OCI-LY7 (cell line): Measurements from ENCODE around the gene TFB1M. TPM values are rescaled to one million over a fixed set of nuclear protein-coding genes. Genes with fewer than 3 reads are reported as not detected.

Experiments
- BruUV-seq: library from RNA; stranded (reverse); fragments of 400-500 nt; replicated peaks from 2 replicates; lab custom pipeline; 2021; lab: Mats Ljungman, UMichigan
- CTCF ChIA-PET: fragments of 300-600 bp; sonication (Branson Sonifier 250); formaldehyde crosslinking; loops from one replicate; lab custom pipeline; 2022; ENCODE audit warnings: antibody characterized with exemption; ENCODE audit not compliant: unreplicated experiment; lab: Charles Lee
- POLR2A ChIA-PET: fragments of 300-600 bp; sonication (Branson Sonifier 250); formaldehyde crosslinking; loops from one replicate; lab custom pipeline; 2022; ENCODE audit warnings: antibody characterized with exemption; lab: Charles Lee
- DNase-seq: peaks from one replicate; pipeline ENCODE4 v3.0.0-alpha.2; 2015; ENCODE audit warnings: low spot score
- H2AFZ ChIP-seq: fragments of 200-600 bp; sonication (generic), shearing (Covaris generic); 2 replicates; pipeline ENCODE4 v1.6.1; 2014; ENCODE audit warnings: mild to moderate bottlenecking, antibody characterized with exemption, low read length, moderate library complexity
- H3K27ac ChIP-seq: fragments of 200-600 bp; sonication (generic); 2 replicates; pipeline ENCODE4 v1.5.1; 2014; ENCODE audit warnings: mixed run types, low read depth, mild to moderate bottlenecking, moderate library complexity, low read length, inconsistent platforms; ENCODE audit not compliant: poor library complexity, severe bottlenecking
- H3K36me3 ChIP-seq: fragments of 200-600 bp; sonication (generic); 2 replicates; pipeline ENCODE4 v1.6.1; 2014; ENCODE audit warnings: mild to moderate bottlenecking, antibody characterized with exemption, low read length, moderate library complexity, mixed read lengths; ENCODE audit not compliant: insufficient read depth
- H3K4me1 ChIP-seq: fragments of 200-600 bp; sonication (generic); 2 replicates; pipeline ENCODE4 v1.5.1; 2014; ENCODE audit warnings: mild to moderate bottlenecking, low read length; ENCODE audit not compliant: insufficient read depth, poor library complexity, severe bottlenecking
- H3K4me2 ChIP-seq: fragments of 200-600 bp; sonication (generic); 2 replicates; pipeline ENCODE4 v1.6.1; 2014; ENCODE audit warnings: mild to moderate bottlenecking, low read length
- H3K4me3 ChIP-seq: fragments of 200-600 bp; sonication (generic); 2 replicates; pipeline ENCODE4 v1.5.1; 2014; ENCODE audit warnings: mild to moderate bottlenecking, low read depth, low read length; ENCODE audit not compliant: poor library complexity, severe bottlenecking
- H3K79me2 ChIP-seq: fragments of 200-600 bp; sonication (generic); 2 replicates; pipeline ENCODE4 v1.6.1; 2016; ENCODE audit warnings: low read depth, mild to moderate bottlenecking, low read length, moderate library complexity, mixed read lengths; ENCODE audit not compliant: insufficient read depth
- H3K9me2 ChIP-seq: fragments of 200-600 bp; sonication (generic); 2 replicates; pipeline ENCODE4 v1.6.1; 2016; ENCODE audit warnings: mild to moderate bottlenecking, low read length, mixed read lengths; ENCODE audit not compliant: insufficient read depth
- H3K9me3 ChIP-seq: fragments of 200-600 bp; sonication (generic); 2 replicates; pipeline ENCODE4 v1.6.1; 2014; ENCODE audit warnings: mild to moderate bottlenecking, mixed run types, low read length, mixed read lengths
- H4K20me1 ChIP-seq: fragments of 200-600 bp; sonication (generic); 2 replicates; pipeline ENCODE4 v1.6.1; 2014; ENCODE audit warnings: mild to moderate bottlenecking, antibody characterized with exemption, low read length, moderate library complexity, mixed read lengths; ENCODE audit not compliant: insufficient read depth
- EZH2phosphoT487 ChIP-seq: fragments of 200-600 bp; sonication (generic); IDR thresholded peaks from 2 replicates; pipeline ENCODE4 v1.6.1; 2018; ENCODE audit warnings: low read depth, borderline replicate concordance, mild to moderate bottlenecking, mixed run types, antibody characterized with exemption, low read length, moderate library complexity, mixed read lengths
- intact Hi-C: fragments of 100-400 bp; cut with micrococcal nuclease; formaldehyde crosslinking; loops from one replicate; pipeline ENCODE4 v1.10.0; 2022; ENCODE audit not compliant: unreplicated experiment
- total RNA-seq, 2 experiments: library from RNA; depleted of rRNA in 1 of 2; stranded (reverse); fragments of >200 nt in 1 of 2; shearing (Covaris generic) in 1 of 2; gene quantifications; 2 replicates each; pipeline ENCODE4 v1.2.3, GENCODE V29; 2014 to 2022
- TF ChIP-seq, protein P1 (sequence below): fragments of 200-600 bp; sonication (generic); conservative IDR thresholded peaks from 2 replicates; pipeline ENCODE4 v1.5.1; 2014; ENCODE audit warnings: mild to moderate bottlenecking, antibody characterized with exemption, low read length, moderate library complexity, mixed read lengths

Gene TFB1M
- total RNA-seq, 2 experiments from 2014 or later: 34.8 to 62.8 TPM

GRCh38 chr6:155246825-155247224 is 67.5 kb downstream of the TFB1M start:
- Histone ChIP-seq H3K4me1 (no peaks in the 10 kb centered on the region), H3K79me2 (no peaks in the 10 kb centered on the region), H3K4me3 (no peak overlapping the region), H3K27ac (no peak overlapping the region), H2AFZ (no peak overlapping the region), H3K9me2 (no peaks in the 10 kb centered on the region), H4K20me1 (no peaks in the 10 kb centered on the region), H3K36me3 (peaks cover 66% of the 10 kb centered on the region), H3K4me2 (no peak overlapping the region), H3K9me3 (no peaks in the 10 kb centered on the region)
- DNase-seq: no peak
- TF ChIP-seq, protein P1, sequence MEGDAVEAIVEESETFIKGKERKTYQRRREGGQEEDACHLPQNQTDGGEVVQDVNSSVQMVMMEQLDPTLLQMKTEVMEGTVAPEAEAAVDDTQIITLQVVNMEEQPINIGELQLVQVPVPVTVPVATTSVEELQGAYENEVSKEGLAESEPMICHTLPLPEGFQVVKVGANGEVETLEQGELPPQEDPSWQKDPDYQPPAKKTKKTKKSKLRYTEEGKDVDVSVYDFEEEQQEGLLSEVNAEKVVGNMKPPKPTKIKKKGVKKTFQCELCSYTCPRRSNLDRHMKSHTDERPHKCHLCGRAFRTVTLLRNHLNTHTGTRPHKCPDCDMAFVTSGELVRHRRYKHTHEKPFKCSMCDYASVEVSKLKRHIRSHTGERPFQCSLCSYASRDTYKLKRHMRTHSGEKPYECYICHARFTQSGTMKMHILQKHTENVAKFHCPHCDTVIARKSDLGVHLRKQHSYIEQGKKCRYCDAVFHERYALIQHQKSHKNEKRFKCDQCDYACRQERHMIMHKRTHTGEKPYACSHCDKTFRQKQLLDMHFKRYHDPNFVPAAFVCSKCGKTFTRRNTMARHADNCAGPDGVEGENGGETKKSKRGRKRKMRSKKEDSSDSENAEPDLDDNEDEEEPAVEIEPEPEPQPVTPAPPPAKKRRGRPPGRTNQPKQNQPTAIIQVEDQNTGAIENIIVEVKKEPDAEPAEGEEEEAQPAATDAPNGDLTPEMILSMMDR: no peak
- TF ChIP-seq EZH2phosphoT487: no peak
- intact Hi-C loops: loop anchor here (10.0 kb wide), 1 partner anchor 572 kb away; no protein-coding TSS in a partner anchor
- BruUV-seq: no TSS peak
- CTCF ChIA-PET: no interaction called here
- POLR2A ChIA-PET: interaction anchor here (1.0 kb wide), 1 partner anchor 9 kb away, joined by 3 read pairs; no protein-coding TSS in a partner anchor

GRCh38 chr6:155245831-155246230 is 68.5 kb downstream of the TFB1M start:
- BruUV-seq: no TSS peak
- no peak overlapping the region for H2AFZ ChIP-seq
- H3K79me2 ChIP-seq: no peaks in the 10 kb centered on the region
- H3K9me2 ChIP-seq: no peaks in the 10 kb centered on the region
- H3K36me3 ChIP-seq: peaks cover 57% of the 10 kb centered on the region
- H3K4me2 ChIP-seq: no peak overlapping the region
- ChIA-PET POLR2A (no interaction called here), CTCF (no interaction called here)
- intact Hi-C loops: loop anchor here (10.0 kb wide), 1 partner anchor 571 kb away; no protein-coding TSS in a partner anchor
- H3K9me3 ChIP-seq: no peaks in the 10 kb centered on the region
- no peaks in the 10 kb centered on the region for H3K4me1 ChIP-seq
- no peaks in the 10 kb centered on the region for H4K20me1 ChIP-seq
- no peak overlapping the region for H3K4me3 ChIP-seq
- TF ChIP-seq EZH2phosphoT487: no peak
- TF ChIP-seq, protein P1: no peak
- DNase-seq: no peak
- H3K27ac ChIP-seq: no peak overlapping the region

DNA sequence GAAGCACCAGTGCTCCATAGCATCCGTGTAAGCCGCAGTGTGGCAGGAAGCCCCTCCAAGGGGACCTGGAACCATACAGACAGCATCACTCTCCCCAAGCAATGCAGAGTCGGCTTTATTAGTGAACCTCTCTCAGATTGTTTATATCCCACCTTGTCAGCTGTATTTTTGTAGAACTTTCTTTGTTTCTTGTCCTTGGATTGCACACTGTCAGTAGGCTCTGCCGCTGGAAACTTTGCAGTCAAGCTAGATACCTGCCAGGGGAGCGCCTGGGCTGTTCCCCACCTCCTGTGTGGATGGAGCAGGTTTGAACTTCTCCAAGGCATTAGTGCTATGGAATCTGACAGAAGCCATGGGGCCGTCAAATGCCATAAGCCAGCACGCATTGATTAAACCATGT is 69.1 kb downstream of the TFB1M start:
- H3K79me2 ChIP-seq: no peaks in the 10 kb centered on the region
- H3K4me2 ChIP-seq: no peak overlapping the region
- H3K9me2 ChIP-seq: no peaks in the 10 kb centered on the region
- no peak overlapping the region for H2AFZ ChIP-seq
- no peaks in the 10 kb centered on the region for H4K20me1 ChIP-seq
- no peaks in the 10 kb centered on the region for H3K9me3 ChIP-seq
- TF ChIP-seq EZH2phosphoT487: no peak
- TF ChIP-seq, protein P1: no peak
- no peak overlapping the region for H3K27ac ChIP-seq
- intact Hi-C loops: loop anchor here (10.0 kb wide), 1 partner anchor 570 kb away; no protein-coding TSS in a partner anchor
- H3K4me1 ChIP-seq: no peaks in the 10 kb centered on the region
- DNase-seq: no peak
- peaks cover 51% of the 10 kb centered on the region for H3K36me3 ChIP-seq
- no peak overlapping the region for H3K4me3 ChIP-seq
- POLR2A ChIA-PET: interaction anchor here (0.6 kb wide), 1 partner anchor 114 kb away, joined by 3 read pairs; no protein-coding TSS in a partner anchor
- CTCF ChIA-PET: no interaction called here
- no TSS peak for BruUV-seq
